HPDE6-E6E7 (cell line): ENCODE measurements around the gene NKAIN2.

Experiments
- DNase-seq: peaks from one replicate; pipeline ENCODE4 v3.0.0; 2011; ENCODE audit warnings: missing footprints; ENCODE audit errors: extremely low spot score

NKAIN2 gene

DNA sequence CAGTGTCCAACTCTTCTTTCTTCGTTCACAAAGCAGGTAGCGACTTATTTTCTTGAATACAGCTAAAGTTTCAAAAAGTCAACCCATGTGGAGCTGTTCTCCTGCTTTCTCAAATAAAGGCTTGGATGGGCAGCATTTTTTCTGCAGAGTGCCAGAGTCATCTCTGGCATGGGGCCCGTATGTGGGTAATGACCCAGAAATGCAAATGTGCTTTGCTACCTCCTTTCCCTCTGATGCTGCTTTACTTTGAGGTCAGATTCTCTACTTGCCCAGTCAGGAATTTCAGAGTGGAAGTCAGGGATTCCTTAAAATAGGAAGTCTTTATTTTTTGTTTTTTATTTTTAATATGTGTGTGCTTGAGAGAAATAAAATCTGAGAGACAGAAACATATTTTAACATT, 4.9 kb downstream of the NKAIN2 start:
- DNase-seq: no peak

GRCh38 chr6:123810214-123810613, 6.5 kb downstream of the NKAIN2 start:
- peak; percentile 54 for DNase-seq

DNA sequence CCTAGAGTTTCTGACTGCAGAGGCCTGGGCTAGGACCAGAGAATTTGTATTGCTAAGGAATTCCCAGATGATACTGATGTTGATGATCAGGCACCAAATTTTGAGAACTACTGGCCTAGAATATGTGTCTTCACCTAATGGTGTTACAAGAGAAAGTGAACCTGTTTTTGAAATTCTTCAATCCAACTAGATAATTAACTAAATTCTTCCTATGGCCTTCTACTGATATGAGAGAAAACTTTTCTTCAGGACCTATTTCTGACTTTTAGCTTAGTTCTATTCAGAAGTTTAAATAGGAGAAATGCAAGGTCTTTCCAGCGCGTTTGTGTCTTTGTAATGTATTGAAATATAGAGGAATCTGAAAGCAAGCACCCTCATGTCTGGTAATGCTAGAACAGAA, 7.3 kb downstream of the NKAIN2 start:
- no peak for DNase-seq

GRCh38 chr6:123811378-123811777, 7.7 kb downstream of the NKAIN2 start:
- no peak for DNase-seq

GRCh38 chr6:123812621-123813020, 9.0 kb downstream of the NKAIN2 start:
- DNase-seq: no peak

GRCh38 chr6:123821112-123821511, 17.4 kb downstream of the NKAIN2 start:
- DNase-seq: no peak

DNA sequence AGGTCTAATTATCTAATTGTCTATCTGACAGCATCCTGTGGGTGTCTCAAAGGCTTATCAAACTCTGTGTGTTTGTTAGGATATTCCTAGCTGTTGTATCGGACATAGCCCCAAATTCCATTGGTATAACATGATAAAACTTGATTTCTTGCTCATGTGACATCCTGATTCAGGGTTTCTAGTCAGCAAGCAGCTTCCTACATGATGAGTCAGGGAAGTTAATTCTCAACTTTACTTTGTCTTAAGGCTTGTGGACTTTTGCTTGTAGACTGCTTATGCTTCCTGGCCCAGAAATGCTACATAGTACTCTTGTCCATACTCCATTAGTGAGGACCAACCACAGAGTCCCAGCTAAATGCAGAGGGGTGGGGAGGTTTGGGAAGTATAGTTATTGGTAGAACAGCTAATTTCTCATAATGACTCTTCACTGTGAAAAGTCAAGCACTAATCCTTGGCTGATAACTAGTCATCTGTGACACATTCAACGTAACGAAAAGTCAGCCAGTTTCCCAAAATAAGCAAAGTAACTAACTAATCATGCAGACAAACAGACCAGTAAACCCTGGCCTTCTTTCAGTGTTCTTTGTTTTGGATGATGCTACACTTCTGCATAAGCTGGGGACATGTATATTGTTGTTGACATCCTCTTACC, 25.8 kb downstream of the NKAIN2 start:
- DNase-seq: peak; percentile 42

DNA sequence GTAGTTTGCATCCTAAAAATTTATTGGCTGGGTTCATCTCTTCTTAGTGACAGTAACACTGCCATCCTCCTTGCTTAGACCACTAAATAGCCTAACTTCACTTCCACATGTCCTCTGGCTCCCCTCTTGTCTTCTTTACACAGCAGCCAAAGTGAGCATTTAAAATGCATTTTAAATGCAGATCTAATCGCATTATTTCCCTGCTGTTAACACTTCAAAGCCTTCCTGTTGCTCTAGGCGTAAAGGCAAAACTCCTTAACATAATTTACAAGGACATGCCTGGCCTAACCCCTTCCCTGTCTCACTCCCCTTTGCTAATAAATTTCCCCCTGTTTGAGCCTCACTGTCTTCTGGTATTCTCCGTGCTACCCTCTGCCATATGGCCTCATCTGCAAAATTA, 26.5 kb downstream of the NKAIN2 start:
- DNase-seq: no peak

DNA sequence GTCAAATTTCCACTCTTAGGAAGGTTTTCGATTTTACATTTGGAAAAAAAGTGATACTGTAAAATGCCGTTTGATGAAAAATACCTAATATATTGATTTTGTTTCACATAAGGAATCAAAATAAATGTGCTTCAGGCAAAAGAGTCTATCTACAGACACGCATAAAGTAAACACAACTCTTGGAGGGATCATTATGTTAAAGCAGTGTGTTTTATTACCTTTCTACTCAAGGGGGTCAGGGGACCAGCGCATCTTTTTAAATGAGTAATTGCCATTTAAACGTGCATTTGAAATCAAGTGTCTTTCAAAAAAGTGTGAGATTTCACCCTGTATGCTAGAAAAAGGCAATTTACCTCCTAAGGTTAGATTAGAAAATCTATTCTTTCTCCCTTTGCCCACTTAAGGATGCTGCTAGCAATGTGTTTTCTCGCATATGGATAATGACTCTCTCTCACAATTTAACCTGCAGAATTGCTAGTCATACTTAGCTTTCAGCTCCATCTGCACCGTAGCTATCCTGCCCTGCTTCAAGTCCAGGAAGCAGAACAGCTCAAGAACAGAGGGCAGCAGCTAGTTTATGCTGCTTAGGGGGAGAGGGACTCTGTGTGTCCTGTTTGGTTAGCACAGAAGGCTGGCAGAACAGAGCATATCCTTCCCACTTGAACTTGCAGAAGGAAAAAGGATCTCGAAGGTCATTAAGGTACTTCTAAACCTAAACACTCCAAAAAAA, 35.0 kb downstream of the NKAIN2 start:
- DNase-seq: no peak

GRCh38 chr6:123841067-123841896, 37.6 kb downstream of the NKAIN2 start:
- no peak for DNase-seq

- DNase-seq: no peak
These were observed 40.3 kb downstream of the NKAIN2 start for GRCh38 chr6:123844011-123844410.

DNA sequence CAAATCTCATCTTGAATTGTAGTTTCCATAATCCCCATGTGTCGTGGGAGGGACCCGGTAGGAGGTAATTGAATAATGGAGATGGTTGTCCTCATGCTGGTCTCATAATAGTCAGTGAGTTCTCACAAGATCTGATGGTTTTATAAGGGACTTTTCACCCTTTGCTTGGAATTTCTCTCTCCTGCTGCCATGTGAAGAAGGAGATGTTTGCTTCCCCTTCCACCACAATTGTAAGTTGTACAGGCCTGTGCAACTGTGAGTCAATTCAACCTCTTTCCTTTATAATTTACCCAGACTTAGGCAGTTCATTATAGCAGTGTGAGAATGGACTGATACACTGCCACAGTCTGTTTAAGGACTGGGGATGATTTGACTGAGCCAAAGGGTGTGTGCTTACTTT, 44.7 kb downstream of the NKAIN2 start:
- DNase-seq: no peak

GRCh38 chr6:123849406-123849805, 45.7 kb downstream of the NKAIN2 start:
- DNase-seq: no peak

DNA sequence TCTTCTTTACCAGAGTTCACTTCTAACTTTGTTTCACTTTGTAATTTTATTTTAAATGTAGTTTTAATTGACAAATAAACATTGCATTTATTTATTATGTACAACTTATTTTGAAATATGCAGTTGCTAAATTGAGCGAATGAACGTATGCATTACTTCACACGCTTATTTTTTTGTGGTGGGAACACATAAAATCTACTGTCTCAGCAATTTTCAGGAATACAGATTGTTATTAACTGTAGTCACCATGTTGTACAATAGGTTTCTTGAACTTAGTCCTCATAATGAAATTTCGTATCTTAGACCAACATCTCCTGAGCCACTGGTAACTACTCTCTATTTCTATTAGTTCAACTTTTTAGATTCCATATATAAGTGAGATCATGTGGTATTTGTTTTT, 46.9 kb downstream of the NKAIN2 start:
- DNase-seq: no peak

DNA sequence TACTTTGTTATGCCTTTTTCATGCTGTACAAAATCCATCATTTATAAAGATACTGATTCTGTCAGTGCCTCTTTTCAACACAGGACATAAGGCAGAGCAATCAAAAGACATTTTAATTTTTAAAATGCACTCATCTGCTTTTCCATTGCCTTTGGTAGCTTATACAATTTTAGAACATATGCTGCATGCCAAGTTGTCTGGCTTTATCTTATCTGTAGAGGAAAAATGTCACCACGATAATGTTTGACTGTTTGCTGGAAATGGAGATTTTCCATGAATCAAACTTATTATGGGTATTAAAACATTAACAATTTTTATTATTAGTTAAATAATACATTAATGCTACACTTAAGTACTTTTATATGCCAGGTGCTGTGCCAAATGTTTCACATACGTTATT, 50.5 kb downstream of the NKAIN2 start:
- no peak for DNase-seq

GRCh38 chr6:123855506-123855905, 51.8 kb downstream of the NKAIN2 start:
- DNase-seq: no peak

GRCh38 chr6:123859291-123859690, 55.6 kb downstream of the NKAIN2 start:
- DNase-seq: no peak

- DNase-seq: no peak
These were observed 65.7 kb downstream of the NKAIN2 start for GRCh38 chr6:123869334-123869733.

GRCh38 chr6:123873974-123874373, 70.3 kb downstream of the NKAIN2 start:
- no peak for DNase-seq

DNA sequence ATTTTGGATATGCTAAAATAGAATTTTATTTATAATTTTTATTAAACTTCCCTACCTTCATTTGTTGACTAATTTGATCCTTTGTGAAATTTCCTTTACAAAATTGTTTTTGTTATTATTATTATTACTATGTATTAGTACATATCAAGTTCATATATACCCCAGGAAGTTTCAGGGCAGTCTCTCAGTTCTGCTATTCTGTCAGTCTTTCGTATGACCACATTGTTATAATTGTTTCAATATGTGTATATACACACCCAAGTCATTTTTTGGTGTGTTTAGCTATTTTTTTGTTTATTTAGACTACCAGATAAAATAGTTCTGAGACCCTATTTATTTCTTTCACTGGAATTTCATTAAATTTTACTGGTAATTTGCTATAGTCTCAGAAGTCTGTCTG, 72.1 kb downstream of the NKAIN2 start:
- no peak for DNase-seq

DNA sequence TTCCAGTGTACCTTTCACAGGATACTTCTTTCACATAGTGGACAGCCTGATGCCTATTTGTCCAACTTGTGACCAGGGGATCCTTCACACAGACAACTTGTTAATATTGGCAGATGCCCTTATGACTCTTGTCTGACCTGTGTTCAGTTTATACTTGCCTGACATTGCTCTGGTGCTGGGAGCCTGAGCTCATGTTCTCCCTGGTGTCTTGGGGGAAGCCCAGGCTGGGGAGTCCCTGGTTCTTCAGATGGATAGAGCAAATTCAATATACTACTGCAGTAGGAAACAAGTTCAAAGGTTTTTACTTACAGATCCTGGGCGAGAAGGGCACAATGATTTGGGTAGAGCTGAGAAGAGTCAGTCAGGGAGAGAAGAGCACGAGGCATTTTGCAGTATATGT, 76.1 kb downstream of the NKAIN2 start:
- no peak for DNase-seq

DNA sequence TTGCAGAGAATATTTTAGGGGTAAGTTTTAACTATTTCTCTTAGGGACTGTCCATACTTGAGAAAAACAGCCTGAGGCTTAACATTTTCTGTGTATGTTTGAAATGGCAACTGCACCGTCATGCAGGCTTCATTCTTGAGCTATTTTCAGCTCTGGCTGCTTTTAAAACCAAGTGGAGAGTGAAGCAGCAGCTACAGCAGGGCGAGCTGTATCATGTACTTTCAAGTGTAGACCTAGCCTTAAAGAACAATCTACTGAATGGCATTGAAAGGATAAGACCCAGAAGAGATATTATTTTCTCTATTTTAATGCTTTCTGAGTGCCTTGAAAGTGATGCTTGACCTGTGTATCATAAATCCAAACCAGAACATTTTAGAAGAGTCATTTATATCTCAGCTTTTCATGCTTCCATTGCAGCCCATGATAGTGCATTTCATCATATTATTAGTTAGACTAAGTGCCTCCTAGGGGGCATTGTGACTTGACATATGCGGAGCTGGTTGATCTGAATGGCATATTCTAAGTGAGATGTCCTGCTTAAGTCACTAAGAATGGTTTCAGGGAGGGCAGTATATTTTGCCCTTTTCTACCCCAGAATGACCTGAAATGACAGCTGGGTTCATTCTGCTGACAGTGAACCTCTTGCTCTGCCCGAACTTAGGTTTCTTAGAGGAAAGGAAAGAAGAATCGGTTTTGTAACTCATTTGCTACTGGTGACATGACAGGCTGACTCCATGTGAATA, 85.3 kb downstream of the NKAIN2 start:
- DNase-seq: no peak
